BLaER1 treated with 17β-estradiol and CSF1 and Interleukin-3, amounts not matched to agents 10 nM and 100 nM (cell line): ENCODE results near the gene HOXB4.

Source experiments
- H3K27ac ChIP-seq, 11 experiments: shearing (Covaris generic); formaldehyde crosslinking; 2 replicates each; pipeline ENCODE4 v1.8.1; 2022
- H3K27me3 ChIP-seq, 11 experiments: shearing (Covaris generic); formaldehyde crosslinking; 2 replicates each; pipeline ENCODE4 v1.8.1; 2022
- H3K36me3 ChIP-seq, 11 experiments: shearing (Covaris generic); formaldehyde crosslinking; 2 replicates each; pipeline ENCODE4 v1.8.1; 2022
- H3K4me1 ChIP-seq, 10 experiments: shearing (Covaris generic); formaldehyde crosslinking; 2 replicates each; pipeline ENCODE4 v1.8.1; 2022
- H3K4me2 ChIP-seq, 11 experiments: shearing (Covaris generic); formaldehyde crosslinking; 2 replicates each; pipeline ENCODE4 v1.8.1; 2022
- H3K4me3 ChIP-seq, 10 experiments: shearing (Covaris generic); formaldehyde crosslinking; 2 replicates each; pipeline ENCODE4 v1.8.1; 2022
- H3K9ac ChIP-seq, 11 experiments: shearing (Covaris generic); formaldehyde crosslinking; 2 replicates each; pipeline ENCODE4 v1.8.1; 2022
- H3K9me3 ChIP-seq, 11 experiments: shearing (Covaris generic); formaldehyde crosslinking; replicated peaks in 1 of 11; 2 replicates each; pipeline ENCODE4 v1.8.1; 2022
- H4K20me1 ChIP-seq, 11 experiments: shearing (Covaris generic); formaldehyde crosslinking; 2 replicates each; pipeline ENCODE4 v1.8.1; 2022
- Cebpa-rat ChIP-seq, 11 experiments: shearing (Covaris generic); IDR thresholded peaks; 2 replicates each; pipeline ENCODE4 v1.8.1; 2022

Gene HOXB4

DNA sequence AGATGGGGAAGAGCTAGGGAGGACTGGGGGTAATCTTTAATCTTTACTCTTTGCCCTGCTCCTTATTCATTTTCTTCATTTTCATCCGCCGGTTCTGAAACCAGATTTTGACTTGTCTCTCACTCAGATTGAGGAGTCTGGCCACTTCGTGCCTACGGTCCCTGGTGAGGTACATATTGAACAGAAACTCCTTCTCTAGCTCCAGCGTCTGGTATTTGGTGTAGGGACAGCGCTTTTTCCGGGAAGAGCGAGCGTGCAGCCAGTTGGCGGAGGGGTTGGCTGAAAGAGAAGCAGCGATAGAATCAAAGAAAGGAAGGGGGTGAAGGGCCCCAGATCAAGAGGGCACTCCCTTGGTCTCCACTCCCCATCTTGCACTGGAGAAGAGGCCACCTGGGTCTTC, 44.7 kb upstream of the HOXB4 start:
- no peak for TF ChIP-seq Cebpa-rat (IDR thresholded peaks at IDR 0.05)
- Histone ChIP-seq H3K4me2 (no peak overlapping the region), H3K27me3 (peaks cover 100% of the 10 kb centered on the region in 11 experiments)

GRCh38 chr17:48621410-48622392, 43.6 kb upstream of the HOXB4 start:
- H3K4me2 ChIP-seq = no peak overlapping the region
- H3K27ac ChIP-seq = no peak overlapping the region
- peaks cover 0 to 96% (median 92%) of the 10 kb centered on the region in 11 experiments; a peak in 18 of 22 replicates for H4K20me1 ChIP-seq
- no peak for TF ChIP-seq Cebpa-rat (IDR thresholded peaks at IDR 0.05)
- H3K4me1 ChIP-seq = peaks cover 9 to 16% (median 14%) of the 10 kb centered on the region in 10 experiments; a peak in 13 of 20 replicates
- no peaks in the 10 kb centered on the region for H3K36me3 ChIP-seq
- peaks cover 100% of the 10 kb centered on the region in 11 experiments for H3K27me3 ChIP-seq
- H3K9ac ChIP-seq = no peak overlapping the region
- no peaks in the 10 kb centered on the region for H3K9me3 ChIP-seq
- H3K4me3 ChIP-seq = no peak overlapping the region

More for the DNA sequence above, 44.7 kb upstream of the HOXB4 start:
- Histone ChIP-seq H3K4me3 (no peak overlapping the region), H3K4me1 (peaks cover 9 to 18% (median 14%) of the 10 kb centered on the region in 10 experiments; a peak in 13 of 20 replicates), H4K20me1 (peaks cover 0 to 96% (median 92%) of the 10 kb centered on the region in 11 experiments; a peak in 18 of 22 replicates), H3K9me3 (no peaks in the 10 kb centered on the region), H3K27ac (no peak overlapping the region), H3K9ac (no peak overlapping the region), H3K36me3 (no peaks in the 10 kb centered on the region)

- no peak overlapping the region for H3K9ac ChIP-seq
- H3K4me2 ChIP-seq = no peak overlapping the region
- no peak overlapping the region for H3K4me3 ChIP-seq
- H4K20me1 ChIP-seq = peaks cover 0 to 97% (median 94%) of the 10 kb centered on the region in 11 experiments; a peak in 18 of 22 replicates
- TF ChIP-seq Cebpa-rat (IDR thresholded peaks at IDR 0.05) = no peak
- no peaks in the 10 kb centered on the region for H3K9me3 ChIP-seq
- H3K27me3 ChIP-seq = peaks cover 100% of the 10 kb centered on the region in 11 experiments
- no peaks in the 10 kb centered on the region for H3K36me3 ChIP-seq
- peaks cover 5 to 10% (median 9%) of the 10 kb centered on the region in 10 experiments; a peak in 13 of 20 replicates for H3K4me1 ChIP-seq
- H3K27ac ChIP-seq = no peak overlapping the region
Observed at GRCh38 chr17:48620461-48621139, 42.5 kb upstream of the HOXB4 start.

DNA sequence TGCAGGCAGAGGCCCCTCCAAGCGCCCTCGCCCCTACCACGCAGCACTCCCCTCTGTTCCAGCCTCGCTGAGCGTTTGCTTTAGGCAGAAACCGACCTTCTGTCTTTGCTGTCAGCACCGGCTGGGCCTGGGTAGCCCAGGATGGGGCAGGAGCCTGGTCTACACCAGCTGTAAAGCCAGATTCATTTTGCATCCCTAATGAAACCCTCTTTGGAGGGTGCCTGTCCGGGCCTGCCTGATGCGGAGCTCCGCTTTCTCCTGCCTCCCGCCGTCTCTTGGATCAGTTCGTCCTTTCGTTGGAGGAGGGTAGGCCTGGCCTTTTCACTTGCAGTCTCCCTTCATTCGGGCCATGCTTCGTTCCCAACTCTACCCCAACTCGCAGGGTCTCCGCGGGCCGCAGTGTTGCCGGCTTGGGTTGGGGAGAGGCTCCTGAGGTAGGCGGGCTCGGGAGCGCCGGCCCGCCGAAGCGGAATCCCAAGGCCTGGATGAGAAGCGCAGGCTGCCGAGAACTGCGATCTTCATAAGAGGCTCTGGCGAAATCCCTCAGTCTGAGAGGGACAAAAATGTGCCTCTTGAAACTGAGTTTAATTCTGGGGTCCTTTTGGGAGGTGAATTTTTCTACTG, 41.8 kb upstream of the HOXB4 start:
- peaks cover 0 to 97% (median 89%) of the 10 kb centered on the region in 11 experiments; a peak in 18 of 22 replicates for H4K20me1 ChIP-seq
- no peak for TF ChIP-seq Cebpa-rat (IDR thresholded peaks at IDR 0.05)
- H3K27me3 ChIP-seq = peaks cover 100% of the 10 kb centered on the region in 11 experiments
- no peak overlapping the region for H3K9ac ChIP-seq
- no peaks in the 10 kb centered on the region for H3K36me3 ChIP-seq
- no peak overlapping the region for H3K4me3 ChIP-seq
- no peak overlapping the region for H3K4me2 ChIP-seq
- peaks cover 0 to 3% (median 2%) of the 10 kb centered on the region in 10 experiments; a peak in 9 of 20 replicates for H3K4me1 ChIP-seq
- H3K9me3 ChIP-seq = no peaks in the 10 kb centered on the region
- H3K27ac ChIP-seq = no peak overlapping the region

DNA sequence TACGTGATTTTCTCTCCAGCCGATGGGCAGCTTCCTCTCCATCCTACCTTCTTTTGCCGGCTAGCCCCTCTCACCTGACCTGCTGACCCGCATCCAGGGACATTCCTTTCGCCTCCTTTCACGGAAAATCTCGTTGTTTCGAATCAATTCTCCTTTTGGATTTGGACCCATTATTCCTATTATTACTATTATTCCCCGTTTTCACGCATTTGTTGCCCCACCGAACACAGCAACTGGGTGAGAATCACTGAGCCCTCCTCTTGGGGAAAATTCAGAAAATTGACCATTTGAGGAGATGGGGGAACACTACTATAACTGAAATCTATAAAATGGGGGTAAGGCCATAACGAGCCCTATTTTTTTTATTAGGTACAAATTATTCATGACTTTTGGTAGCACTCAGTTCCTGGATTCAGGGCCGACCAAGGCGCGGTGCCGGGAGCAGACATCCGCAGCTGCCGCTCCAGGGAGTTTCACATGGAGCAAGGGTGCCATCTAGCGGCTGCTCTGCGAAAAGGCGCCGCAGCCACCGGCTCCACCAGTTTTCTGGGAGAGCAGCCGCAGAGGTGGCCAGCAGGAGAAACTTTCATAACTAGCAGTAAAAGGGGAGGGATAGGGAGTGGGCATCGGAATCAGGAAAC, 40.2 kb upstream of the HOXB4 start:
- Histone ChIP-seq H3K4me3 (no peak overlapping the region), H3K9ac (no peak overlapping the region), H3K27ac (no peak overlapping the region), H3K4me2 (no peak overlapping the region), H4K20me1 (peaks cover 0 to 93% (median 83%) of the 10 kb centered on the region in 11 experiments; a peak in 19 of 22 replicates), H3K27me3 (peaks cover 100% of the 10 kb centered on the region in 11 experiments), H3K4me1 (no peaks in the 10 kb centered on the region; a peak in 1 of 20 replicates), H3K9me3 (no peaks in the 10 kb centered on the region), H3K36me3 (no peaks in the 10 kb centered on the region)
- no peak for TF ChIP-seq Cebpa-rat (IDR thresholded peaks at IDR 0.05)

GRCh38 chr17:48617471-48618255, 39.5 kb upstream of the HOXB4 start:
- H4K20me1 ChIP-seq = peaks cover 0 to 93% (median 81%) of the 10 kb centered on the region in 11 experiments; a peak in 19 of 22 replicates
- TF ChIP-seq Cebpa-rat (IDR thresholded peaks at IDR 0.05) = no peak
- H3K4me2 ChIP-seq = no peak overlapping the region
- H3K27me3 ChIP-seq = peaks cover 100% of the 10 kb centered on the region in 11 experiments
- no peaks in the 10 kb centered on the region for H3K36me3 ChIP-seq
- H3K4me1 ChIP-seq = peaks cover 0 to 5% (median 0%) of the 10 kb centered on the region in 10 experiments; a peak in 2 of 20 replicates
- H3K9me3 ChIP-seq = no peaks in the 10 kb centered on the region
- H3K9ac ChIP-seq = no peak overlapping the region
- H3K4me3 ChIP-seq = no peak overlapping the region
- no peak overlapping the region for H3K27ac ChIP-seq

- H3K4me1 ChIP-seq = peaks cover 0 to 10% (median 1%) of the 10 kb centered on the region in 10 experiments; a peak in 7 of 20 replicates
Observed at GRCh38 chr17:48616717-48617470, 38.7 kb upstream of the HOXB4 start.

More at GRCh38 chr17:48616717-48617470, 38.7 kb upstream of the HOXB4 start:
- Histone ChIP-seq H3K9me3 (no peaks in the 10 kb centered on the region), H3K36me3 (no peaks in the 10 kb centered on the region), H3K9ac (no peak overlapping the region), H3K4me2 (no peak overlapping the region), H3K4me3 (no peak overlapping the region), H3K27ac (no peak overlapping the region), H4K20me1 (peaks cover 0 to 93% (median 81%) of the 10 kb centered on the region in 11 experiments; a peak in 19 of 22 replicates), H3K27me3 (peaks cover 100% of the 10 kb centered on the region in 11 experiments)
- no peak for TF ChIP-seq Cebpa-rat (IDR thresholded peaks at IDR 0.05)
